Gastroesophageal sphincter (tissue), 4 donors: ENCODE measurements around the gene CNTNAP4. TPM values are rescaled to one million over a fixed set of nuclear protein-coding genes. Genes with fewer than 3 reads are reported as not detected.

Source experiments
- ATAC-seq: fragments of 150-250 bp; one replicate; pipeline ENCODE4 v1.9.1; 2016; ENCODE audit warnings: mild to moderate bottlenecking, moderate library complexity
- H3K27ac ChIP-seq, 4 donors: fragments of 200-600 bp; sonication (generic) in 3 of 4; 1 replicate in 3 of 4; 2 replicates in 1 of 4; pipeline ENCODE4 v1.5.1; 2016 to 2019
- H3K27me3 ChIP-seq: fragments of 200-600 bp; sonication (generic); one replicate; pipeline ENCODE4 v1.5.1; 2019
- H3K36me3 ChIP-seq, 2 donors: fragments of 200-600 bp; sonication (generic); one replicate each; pipeline ENCODE4 v1.5.1; 2019; ENCODE audit warnings: control low read depth in 1 of 2
- H3K4me1 ChIP-seq, 3 donors: fragments of 200-600 bp; sonication (generic); 1 replicate in 2 of 3; 2 replicates in 1 of 3; pipeline ENCODE4 v1.5.1; 2016 to 2019; ENCODE audit warnings: control low read depth in 2 of 3
- H3K4me3 ChIP-seq, 2 donors: fragments of 200-600 bp; sonication (generic); one replicate each; pipeline ENCODE4 v1.5.1; 2019; ENCODE audit warnings: mild to moderate bottlenecking in 1 of 2, moderate library complexity in 1 of 2
- H3K9me3 ChIP-seq, 3 donors: fragments of 200-600 bp; sonication (generic); one replicate each; pipeline ENCODE4 v1.5.1; 2017 to 2019; ENCODE audit warnings: control low read depth in 2 of 3
- EP300 ChIP-seq: sonication (generic); formaldehyde crosslinking; IDR thresholded peaks from one replicate; pipeline ENCODE4 v1.6.1; 2017; ENCODE audit warnings: antibody characterized with exemption, mild to moderate bottlenecking
- POLR2A ChIP-seq, 2 donors: fragments of 450-650 bp; IDR thresholded peaks; one replicate each; pipeline ENCODE4 v1.6.1; 2017; ENCODE audit warnings: antibody characterized with exemption in 2 of 2, mild to moderate bottlenecking in 2 of 2, moderate library complexity in 1 of 2
- POLR2AphosphoS5 ChIP-seq: sonication (generic); formaldehyde crosslinking; IDR thresholded peaks from one replicate; pipeline ENCODE4 v1.6.1; 2017; ENCODE audit warnings: antibody characterized with exemption
- WGBS, 2 donors: methylation state at CpG; one replicate each; pipeline ENCODE4 v1.1.5; 2018; ENCODE audit warnings: low coverage in 1 of 2; 5-methylcytosine and 5-hydroxymethylcytosine counted together
- total RNA-seq, 4 donors: library from RNA; depleted of rRNA; stranded (reverse); fragments of >200 nt; gene quantifications; one replicate each; pipeline ENCODE4 v1.1.0, GENCODE V29; 2016
- TF ChIP-seq, protein P1 (sequence below), 4 experiments: fragments of 200-600 bp in 2 of 4; fragments of 450-650 bp in 2 of 4; sonication (generic) in 1 of 4; IDR thresholded peaks; one replicate each; pipeline ENCODE4 v1.5.1; 2017 to 2019; ENCODE audit warnings: antibody characterized with exemption in 4 of 4, mild to moderate bottlenecking in 2 of 4, moderate library complexity in 2 of 4

CNTNAP4 gene
- total RNA-seq, 4 donors from 2014 or later: 0.13 to 0.94 (median 0.46) TPM

DNA sequence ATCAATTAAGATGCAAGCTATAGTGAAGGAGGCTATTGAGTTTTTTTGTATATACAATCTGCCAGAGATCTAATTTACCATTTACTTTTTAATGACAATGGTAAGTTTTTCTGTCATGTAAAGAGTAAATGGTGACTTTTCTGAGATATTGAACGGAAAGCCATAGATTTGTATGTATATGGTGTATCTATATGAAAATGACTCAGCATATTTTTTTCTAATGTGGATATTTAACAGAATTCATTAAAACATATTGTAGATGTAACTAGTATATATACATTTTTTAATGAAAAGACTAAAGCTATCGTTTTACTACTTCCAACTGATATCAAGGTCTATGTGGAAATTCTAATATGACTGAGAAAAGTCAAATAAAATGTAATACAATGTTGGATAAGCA lies 34.1 kb downstream of the CNTNAP4 start:
- no peaks in the 10 kb centered on the region for H3K36me3 ChIP-seq
- H3K9me3 ChIP-seq: no peaks in the 10 kb centered on the region
- H3K4me1 ChIP-seq: no peaks in the 10 kb centered on the region
- H3K4me3 ChIP-seq: no peak overlapping the region
- 82 to 87% methylated on average over 2 of the region's 2 CpGs for WGBS, 2 donors
- H3K27me3 ChIP-seq: no peaks in the 10 kb centered on the region
- no peak overlapping the region for H3K27ac ChIP-seq
- TF ChIP-seq EP300: no peak
- TF ChIP-seq POLR2AphosphoS5: no peak
- TF ChIP-seq, protein P1, sequence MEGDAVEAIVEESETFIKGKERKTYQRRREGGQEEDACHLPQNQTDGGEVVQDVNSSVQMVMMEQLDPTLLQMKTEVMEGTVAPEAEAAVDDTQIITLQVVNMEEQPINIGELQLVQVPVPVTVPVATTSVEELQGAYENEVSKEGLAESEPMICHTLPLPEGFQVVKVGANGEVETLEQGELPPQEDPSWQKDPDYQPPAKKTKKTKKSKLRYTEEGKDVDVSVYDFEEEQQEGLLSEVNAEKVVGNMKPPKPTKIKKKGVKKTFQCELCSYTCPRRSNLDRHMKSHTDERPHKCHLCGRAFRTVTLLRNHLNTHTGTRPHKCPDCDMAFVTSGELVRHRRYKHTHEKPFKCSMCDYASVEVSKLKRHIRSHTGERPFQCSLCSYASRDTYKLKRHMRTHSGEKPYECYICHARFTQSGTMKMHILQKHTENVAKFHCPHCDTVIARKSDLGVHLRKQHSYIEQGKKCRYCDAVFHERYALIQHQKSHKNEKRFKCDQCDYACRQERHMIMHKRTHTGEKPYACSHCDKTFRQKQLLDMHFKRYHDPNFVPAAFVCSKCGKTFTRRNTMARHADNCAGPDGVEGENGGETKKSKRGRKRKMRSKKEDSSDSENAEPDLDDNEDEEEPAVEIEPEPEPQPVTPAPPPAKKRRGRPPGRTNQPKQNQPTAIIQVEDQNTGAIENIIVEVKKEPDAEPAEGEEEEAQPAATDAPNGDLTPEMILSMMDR (IDR thresholded peaks at IDR 0.05): no peak
- TF ChIP-seq POLR2A (IDR thresholded peaks at IDR 0.05): no peak
- no peak for ATAC-seq

GRCh38 chr16:76318565-76318964 lies 41.4 kb downstream of the CNTNAP4 start:
- ATAC-seq: no peak
- Histone ChIP-seq H3K27me3 (no peaks in the 10 kb centered on the region), H3K36me3 (no peaks in the 10 kb centered on the region), H3K4me3 (no peak overlapping the region), H3K27ac (no peak overlapping the region), H3K9me3 (no peaks in the 10 kb centered on the region), H3K4me1 (no peaks in the 10 kb centered on the region)
- TF ChIP-seq POLR2AphosphoS5 (no peak), EP300 (no peak), POLR2A (IDR thresholded peaks at IDR 0.05) (no peak)
- TF ChIP-seq, protein P1 (IDR thresholded peaks at IDR 0.05): no peak

- no peaks in the 10 kb centered on the region for H3K27me3 ChIP-seq
- no peaks in the 10 kb centered on the region for H3K36me3 ChIP-seq
- 17 to 24% methylated on average over 1 of the region's 1 CpG for WGBS, 2 donors
- TF ChIP-seq POLR2A (IDR thresholded peaks at IDR 0.05) (no peak), EP300 (no peak), POLR2AphosphoS5 (no peak)
- TF ChIP-seq, protein P1 (IDR thresholded peaks at IDR 0.05): no peak
- no peak for ATAC-seq
- no peaks in the 10 kb centered on the region for H3K9me3 ChIP-seq
- no peaks in the 10 kb centered on the region for H3K4me1 ChIP-seq
- H3K27ac ChIP-seq: no peak overlapping the region
- no peak overlapping the region for H3K4me3 ChIP-seq
These were observed 51.9 kb downstream of the CNTNAP4 start for GRCh38 chr16:76329106-76329505.

DNA sequence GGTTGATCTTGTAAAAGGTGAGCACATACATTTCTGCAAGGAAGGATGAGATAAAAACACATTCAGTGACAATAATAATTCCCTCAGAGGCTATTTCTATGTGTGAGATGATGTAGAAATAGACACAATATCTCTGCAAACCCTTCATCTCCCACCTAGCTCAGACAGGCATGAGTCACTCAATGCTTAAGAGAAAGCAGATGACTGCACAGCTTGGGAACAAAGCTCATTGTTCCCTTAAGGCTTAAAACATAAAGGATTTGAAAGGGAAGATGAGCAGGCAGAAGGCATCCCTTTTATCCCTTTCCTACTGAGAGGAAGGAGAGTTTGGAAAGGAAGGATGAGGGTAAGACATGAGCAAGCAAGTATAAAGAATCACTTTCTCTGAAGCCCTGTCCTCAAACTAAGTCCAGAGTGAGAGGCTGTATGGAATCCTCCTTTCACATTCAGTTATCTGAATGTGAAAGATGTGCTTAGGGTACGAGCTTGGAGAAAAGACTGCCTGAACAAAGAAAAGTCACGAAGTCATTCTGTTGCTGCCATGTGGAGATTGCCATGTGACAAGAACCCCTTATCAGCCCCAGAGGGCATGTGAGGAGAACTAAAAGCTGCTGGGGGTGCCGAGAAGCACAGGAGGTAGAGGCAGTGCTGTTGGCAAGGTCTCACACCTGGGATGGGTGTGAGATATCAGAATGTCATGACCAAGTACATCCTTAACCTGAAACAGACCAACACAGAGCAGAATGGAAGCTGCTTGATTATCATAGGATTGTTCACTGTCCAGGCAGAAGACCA lies 58.2 kb downstream of the CNTNAP4 start:
- ATAC-seq: no peak
- Histone ChIP-seq H3K27me3 (no peaks in the 10 kb centered on the region), H3K36me3 (no peaks in the 10 kb centered on the region), H3K27ac (no peak overlapping the region), H3K9me3 (peaks cover 0 to 9% (median 0%) of the 10 kb centered on the region in 3 donors), H3K4me1 (no peaks in the 10 kb centered on the region), H3K4me3 (no peak overlapping the region)
- TF ChIP-seq POLR2AphosphoS5: no peak
- TF ChIP-seq EP300: no peak
- TF ChIP-seq, protein P1 (IDR thresholded peaks at IDR 0.05): no peak
- TF ChIP-seq POLR2A (IDR thresholded peaks at IDR 0.05): no peak
- 69% methylated on average over 3 of the region's 3 CpGs; no CpG with 5 or more reads in 1 of the 2 donors for WGBS, 2 donors

DNA sequence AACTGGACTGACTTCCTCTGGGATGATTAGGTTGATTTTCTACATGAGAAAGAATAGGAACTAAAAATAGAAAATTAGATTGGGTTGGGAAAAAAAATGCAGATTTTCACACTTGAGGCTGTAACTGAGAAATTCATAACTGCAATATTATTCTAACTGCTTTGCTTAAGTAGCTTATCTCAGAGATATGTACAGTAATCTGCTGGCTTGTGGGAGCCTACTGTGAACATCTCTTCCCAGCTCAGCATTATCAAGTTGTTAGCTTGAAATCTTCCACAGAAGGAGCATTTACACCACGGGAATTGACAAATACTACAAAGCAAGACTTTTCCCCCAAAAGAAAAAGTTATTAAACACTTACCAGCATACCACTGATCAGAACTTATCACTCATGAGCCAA lies 58.9 kb downstream of the CNTNAP4 start:
- TF ChIP-seq POLR2AphosphoS5 (no peak), POLR2A (IDR thresholded peaks at IDR 0.05) (no peak), EP300 (no peak)
- TF ChIP-seq, protein P1 (IDR thresholded peaks at IDR 0.05): no peak
- Histone ChIP-seq H3K4me3 (no peak overlapping the region), H3K36me3 (no peaks in the 10 kb centered on the region), H3K27ac (no peak overlapping the region), H3K4me1 (no peaks in the 10 kb centered on the region), H3K9me3 (peaks cover 0 to 9% (median 0%) of the 10 kb centered on the region in 3 donors), H3K27me3 (no peaks in the 10 kb centered on the region)
- ATAC-seq: no peak
- WGBS, 2 donors: 67 to 100% methylated on average over 1 of the region's 1 CpG
